Measurements from ENCODE around the gene CGRRF1.

CGRRF1 gene

DNA sequence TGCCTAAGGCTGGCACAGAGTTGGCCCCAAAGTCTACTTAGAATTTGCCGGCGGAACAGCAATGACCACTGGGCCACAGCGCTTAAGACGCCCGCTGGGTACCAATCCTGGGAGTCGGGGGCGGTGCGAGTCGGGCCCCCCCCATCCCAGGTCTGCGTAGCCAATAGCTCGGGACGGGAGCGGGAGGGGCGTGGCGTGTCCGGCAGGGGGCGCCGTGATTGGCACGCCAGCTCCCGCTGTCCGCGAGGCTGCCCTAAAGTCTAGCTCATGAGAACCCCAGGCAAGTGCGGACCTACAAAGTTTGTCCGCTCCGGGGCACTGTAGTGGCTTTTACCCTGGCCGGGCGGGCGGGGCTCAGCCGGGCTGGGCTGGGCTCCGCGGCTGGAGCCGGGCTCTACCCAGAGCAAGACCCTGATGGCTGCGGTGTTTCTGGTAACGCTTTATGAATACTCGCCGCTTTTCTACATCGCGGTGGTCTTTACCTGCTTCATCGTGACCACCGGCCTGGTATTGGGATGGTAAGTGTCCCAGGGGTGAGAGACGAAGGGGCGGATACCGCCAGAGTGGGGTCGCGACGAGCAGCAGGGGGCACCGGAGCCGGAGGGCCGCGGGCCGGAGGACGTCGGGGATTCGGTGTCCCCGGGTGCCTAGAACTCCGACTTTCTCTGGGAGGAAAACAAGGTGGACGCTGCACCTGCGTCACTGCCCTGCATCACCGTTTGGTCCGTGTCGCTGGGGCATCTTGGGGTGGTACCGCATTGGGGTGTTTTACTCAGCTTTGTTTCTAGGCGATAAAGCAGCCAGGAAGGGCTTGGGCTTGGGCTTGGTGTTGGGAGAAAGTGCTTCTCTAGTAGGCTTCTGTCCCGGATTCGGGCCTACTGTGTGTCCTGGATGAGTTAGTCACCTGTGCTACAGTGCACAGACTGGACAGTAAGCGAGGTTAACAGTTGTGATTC is at the start of gene CGRRF1:
Gene CGRRF1, plus strand, starts transcription at position 361 of the 956 bp plus-strand sequence. Its CDS starts 54 bp downstream, at position 415.
- DNase-seq = peak; percentile 95

DNA sequence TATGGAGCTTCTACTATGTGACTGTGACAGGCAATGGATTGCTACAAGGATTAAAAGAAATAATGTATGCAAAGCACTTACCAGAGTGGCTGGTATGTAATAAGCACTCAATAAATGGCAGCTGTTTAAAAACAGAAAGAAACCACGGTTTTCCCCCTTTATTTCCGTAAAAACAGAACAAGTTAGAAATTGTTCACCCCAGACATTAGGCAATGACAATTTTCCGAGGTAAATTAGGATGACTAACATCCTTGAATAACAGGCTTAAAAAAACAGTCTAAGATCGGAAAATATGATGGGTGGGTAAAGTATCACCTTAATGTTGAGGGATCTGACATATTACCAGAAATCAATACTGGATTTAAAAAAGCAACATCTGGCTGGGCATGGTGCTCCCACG is 47.7 kb upstream of the CGRRF1 start:
- DNase-seq = no peak

- no peak for DNase-seq
Measured at GRCh38 chr14:54465654-54466053, 44.1 kb upstream of the CGRRF1 start.

GRCh38 chr14:54467280-54467679 is 42.4 kb upstream of the CGRRF1 start:
- no peak for DNase-seq

DNA sequence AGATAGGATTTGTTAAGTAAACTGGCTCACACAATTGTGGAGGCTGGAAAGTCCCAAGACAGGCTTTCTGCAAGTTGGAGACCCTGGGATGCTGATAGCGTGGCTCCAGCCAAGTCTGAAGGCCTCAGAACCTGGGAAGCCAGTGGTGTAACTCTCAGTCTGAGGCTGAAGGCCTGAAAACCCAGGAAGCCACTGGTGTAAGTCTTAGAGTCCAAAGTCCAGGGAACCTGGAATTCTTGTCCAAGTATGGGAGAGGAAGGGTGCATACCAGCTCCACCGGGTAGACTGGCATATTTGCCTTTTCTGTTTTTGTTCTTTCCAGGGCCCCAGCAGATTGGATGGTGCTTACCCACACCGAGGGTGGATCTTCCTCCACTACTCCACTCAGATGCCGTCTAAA is 39.0 kb upstream of the CGRRF1 start:
- no peak for DNase-seq

DNA sequence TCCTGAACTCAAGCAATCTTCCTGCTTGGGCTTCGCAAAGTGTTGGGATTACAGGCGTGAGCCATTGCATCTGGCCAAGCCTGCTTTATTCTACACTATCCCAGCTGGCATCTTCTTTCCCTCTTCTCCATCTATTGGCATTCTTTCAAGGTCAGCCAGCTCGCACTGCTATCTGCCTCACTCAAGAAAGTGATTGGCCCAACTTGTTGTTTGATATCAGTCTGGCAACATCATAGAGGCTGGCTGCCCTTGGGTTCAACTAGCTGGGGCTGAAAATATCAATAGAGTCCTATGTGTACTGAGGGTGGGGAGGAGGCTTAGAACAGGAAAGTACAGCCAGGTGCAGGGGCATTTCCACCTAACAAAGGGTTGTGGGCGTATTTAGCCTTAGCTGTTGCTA is 38.1 kb upstream of the CGRRF1 start:
- no peak for DNase-seq

DNA sequence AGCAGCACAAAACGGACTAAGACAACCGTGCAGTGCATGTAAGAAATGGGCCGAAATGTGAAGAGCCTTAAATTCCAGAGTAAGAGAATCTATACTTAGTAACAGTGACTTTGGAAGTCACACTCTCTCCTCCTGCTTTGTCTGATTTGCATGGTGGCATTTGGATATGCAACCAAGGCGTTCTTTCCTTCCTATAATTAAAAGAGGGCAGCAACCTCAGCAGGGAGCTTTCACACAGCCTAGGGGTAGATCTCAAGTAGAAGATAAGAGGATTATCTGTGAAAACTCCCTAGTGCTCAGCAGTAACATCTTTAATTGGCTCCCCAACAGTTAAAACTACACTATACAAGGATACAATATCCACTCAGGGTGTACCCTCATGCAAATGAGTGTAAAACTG is 37.4 kb upstream of the CGRRF1 start:
- no peak for DNase-seq

GRCh38 chr14:54474232-54474793 is 35.4 kb upstream of the CGRRF1 start:
- no peak for DNase-seq

GRCh38 chr14:54475187-54475899 is 34.4 kb upstream of the CGRRF1 start:
- no peak for DNase-seq

GRCh38 chr14:54475911-54476310 is 33.8 kb upstream of the CGRRF1 start:
- DNase-seq = no peak

GRCh38 chr14:54478636-54479215 is 31.0 kb upstream of the CGRRF1 start:
- no peak for DNase-seq

DNA sequence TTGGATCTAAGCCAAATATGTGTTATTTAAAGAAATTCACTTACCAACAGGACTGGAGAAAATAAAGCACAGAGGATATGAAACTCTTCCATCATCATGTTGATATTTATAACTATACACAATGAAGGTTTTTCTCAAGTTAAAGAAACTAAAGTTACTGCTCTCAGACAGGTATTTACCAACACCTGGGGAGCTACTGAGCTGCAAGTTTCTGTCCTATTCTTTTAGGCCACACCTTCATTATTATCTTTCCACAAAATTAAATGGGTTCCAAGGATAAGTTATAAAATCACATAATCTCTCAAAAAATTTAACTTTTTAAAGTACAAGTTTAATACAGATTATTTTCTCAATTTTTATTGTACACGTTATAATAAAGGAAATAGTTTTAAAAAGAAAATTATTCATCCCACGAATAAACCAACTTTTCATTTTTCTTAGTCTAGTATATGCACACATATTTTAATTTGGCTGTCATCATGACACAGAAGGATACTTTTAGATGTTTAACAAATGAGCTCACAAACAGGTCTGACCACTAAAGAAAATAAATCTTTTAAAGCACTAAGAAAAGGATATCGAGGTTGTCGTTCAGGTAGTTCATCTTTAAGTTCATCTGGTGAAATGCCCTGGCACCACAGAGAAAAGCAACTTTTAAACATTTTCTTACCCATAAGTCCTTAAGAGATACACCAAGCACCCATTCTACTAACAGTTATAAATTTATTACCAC is 28.7 kb upstream of the CGRRF1 start:
- no peak for DNase-seq

GRCh38 chr14:54481695-54482094 is 28.0 kb upstream of the CGRRF1 start:
- no peak for DNase-seq

GRCh38 chr14:54483073-54483745 is 26.5 kb upstream of the CGRRF1 start:
- no peak for DNase-seq

DNA sequence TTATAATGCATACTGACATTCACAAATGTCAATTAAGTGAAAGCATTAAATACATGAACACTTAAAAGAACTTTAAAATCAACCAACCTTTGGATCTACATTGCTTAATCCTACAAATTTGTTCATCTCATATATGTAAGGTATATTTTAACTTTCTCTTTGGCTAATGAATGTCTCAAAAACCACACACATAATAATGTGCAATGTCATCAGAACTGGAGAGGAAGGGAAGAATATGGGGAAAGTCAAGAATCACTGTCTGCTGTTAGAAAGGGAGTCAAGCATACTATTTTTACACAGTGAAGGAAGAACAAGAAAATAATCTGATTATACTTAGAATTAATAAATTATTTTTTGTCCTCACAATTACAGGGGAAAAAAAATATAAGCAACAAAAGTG is 25.9 kb upstream of the CGRRF1 start:
- no peak for DNase-seq

DNA sequence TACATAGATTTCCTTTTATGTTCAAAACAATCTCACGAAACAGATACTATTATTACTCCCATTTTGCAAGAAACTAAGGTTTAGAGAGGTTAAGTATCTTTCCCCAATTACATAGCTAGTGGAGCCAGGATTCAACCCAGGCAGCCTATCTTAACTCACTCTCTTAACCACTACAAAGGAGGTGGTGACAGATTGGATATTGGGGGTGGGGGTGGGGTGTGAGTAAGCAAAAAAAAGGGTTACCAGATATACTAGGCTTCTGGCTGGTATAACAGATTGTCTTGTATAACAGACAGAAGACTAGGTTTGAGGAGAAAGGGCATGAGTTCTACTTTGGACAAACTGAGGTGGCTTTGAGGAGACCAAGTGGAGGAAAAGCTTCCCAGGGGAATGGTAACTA is 23.0 kb upstream of the CGRRF1 start:
- DNase-seq = no peak

DNA sequence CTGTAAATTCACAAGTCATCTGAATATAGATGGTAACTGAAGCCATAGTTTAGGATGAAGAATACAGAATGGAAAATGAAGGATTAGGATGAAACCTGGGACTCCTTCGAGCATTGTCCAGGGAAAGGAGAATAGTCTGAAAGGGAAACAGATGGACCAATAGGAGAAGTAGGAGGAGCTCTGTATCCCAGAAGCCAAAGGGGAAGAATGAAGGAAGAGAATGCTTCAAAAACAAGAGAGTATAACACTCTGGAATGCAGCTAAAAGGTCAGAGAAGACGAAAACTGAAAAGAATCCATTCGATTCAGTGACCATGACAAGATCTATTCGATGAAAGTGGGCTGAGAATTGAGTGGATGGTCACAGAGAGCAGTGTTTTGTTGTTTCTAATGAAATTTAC is 21.9 kb upstream of the CGRRF1 start:
- no peak for DNase-seq

DNA sequence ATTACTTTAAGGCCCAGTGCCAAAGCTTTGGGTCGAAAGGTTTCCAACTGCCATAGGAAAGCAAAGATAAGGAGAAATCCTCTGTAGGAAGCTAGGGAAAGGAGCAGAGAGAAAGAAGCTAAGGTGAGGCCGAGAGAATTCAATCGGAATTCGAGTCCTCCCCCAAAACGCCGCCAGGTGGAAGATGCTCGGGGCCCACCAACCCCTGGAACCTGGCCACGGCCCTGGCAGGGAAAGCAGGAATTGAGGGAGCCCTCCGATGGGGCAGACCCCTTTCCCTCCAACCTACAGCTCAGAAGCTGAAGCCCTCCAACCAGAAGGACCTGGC is 21.4 kb upstream of the CGRRF1 start:
- peak; percentile 26 for DNase-seq

GRCh38 chr14:54488646-54489317 is 20.9 kb upstream of the CGRRF1 start, which contains the start of gene GMFB:
Gene GMFB, minus strand, starts transcription at chr14:54488980. Its CDS starts 53 bp downstream, at chr14:54488927.
- peak; percentile 89 for DNase-seq

DNA sequence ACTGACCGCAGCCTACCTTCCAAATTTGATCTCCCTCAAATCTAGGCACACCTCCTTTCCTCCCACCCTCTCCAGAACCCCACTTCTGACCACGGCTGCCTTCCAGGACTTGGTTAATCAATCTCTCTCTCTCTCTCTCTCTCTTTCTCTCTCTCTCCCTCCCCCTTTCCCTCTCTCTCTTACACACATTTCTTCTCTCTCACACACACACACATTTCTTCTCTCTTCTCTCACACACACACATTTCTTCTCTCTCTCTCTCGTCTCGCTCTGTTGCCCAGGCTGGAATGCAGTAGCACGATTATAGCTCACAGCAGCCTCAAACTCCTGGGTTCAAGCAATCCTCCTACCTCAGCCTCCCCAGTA is 20.4 kb upstream of the CGRRF1 start:
- DNase-seq = no peak

DNA sequence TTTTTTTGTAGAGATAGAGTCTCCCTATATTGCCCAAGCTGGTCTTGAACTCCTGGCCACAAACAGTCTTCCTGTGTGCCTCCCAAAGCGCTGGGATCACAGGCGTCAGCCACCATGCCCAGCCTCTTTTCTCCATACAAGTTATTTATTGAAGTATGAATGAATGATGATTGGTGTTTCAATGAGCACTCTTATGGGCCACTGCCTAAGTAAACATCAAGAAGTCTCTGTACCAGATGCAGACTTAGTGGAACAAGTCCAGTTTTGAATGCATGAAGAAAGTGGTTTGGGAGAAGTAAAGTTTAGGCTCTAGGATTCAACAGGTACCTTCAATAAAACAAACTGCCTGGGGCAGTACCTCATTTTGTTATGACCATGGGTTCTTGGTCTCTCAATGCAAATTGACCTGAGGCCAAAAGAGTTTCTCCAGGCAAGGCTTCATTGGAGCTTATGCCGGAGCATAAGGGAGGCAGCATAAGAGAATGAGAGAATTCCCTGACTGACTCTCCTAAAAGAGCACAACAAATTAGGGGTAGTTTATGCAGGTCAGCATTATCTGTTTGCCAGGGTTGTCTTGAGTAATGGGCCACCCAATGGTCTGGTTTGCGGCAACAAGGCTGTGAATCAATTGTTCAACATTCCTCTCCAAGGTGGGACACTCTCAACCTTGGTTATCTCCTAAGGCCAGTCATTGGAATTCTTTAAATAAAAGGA is 19.8 kb upstream of the CGRRF1 start:
- DNase-seq = no peak

Data from activated naive CD4-positive, alpha-beta T cell treated with anti-CD3 and anti-CD28 coated beads, Interleukin-2, amount 50 U/mL, for 16 hours (primary cell).